HepG2 (cell line): ENCODE results near the gene PLD1. TPM values are rescaled to one million over a fixed set of nuclear protein-coding genes. Genes with fewer than 3 reads are reported as not detected.

Source experiments
- ATAC-seq: fragments of 200-7000 bp; cut with Tn5 transposase; 3 replicates; pipeline ENCODE4 v1.9.1; 2020; ENCODE audit warnings: mild to moderate bottlenecking, moderate library complexity
- BruUV-seq: library from RNA; stranded (reverse); fragments of 400-500 nt; replicated peaks from 2 replicates; lab custom pipeline; 2021; lab: Mats Ljungman, UMichigan
- CTCF ChIA-PET: fragments of 300-600 bp; formaldehyde crosslinking; extraction: SDS; loops from one replicate; lab custom pipeline; 2021; ENCODE audit warnings: low total read pairs, inconsistent platforms, low intra/inter-chr PET ratio; lab: Yijun Ruan, JAX
- POLR2A ChIA-PET: fragments of 350-600 bp; sonication (Branson Sonifier 250); formaldehyde crosslinking; loops from one replicate; lab custom pipeline; 2020; ENCODE audit warnings: antibody characterized with exemption, inconsistent platforms; lab: Yijun Ruan, JAX
- DNase-seq: peaks from one replicate; pipeline ENCODE4 v3.0.0-alpha.2; 2015; ENCODE audit warnings: low spot score
- FAIRE-seq: peaks from 3 replicates; lab custom pipeline; 2011; peaks lifted over from hg19 to GRCh38; lab: Jason Lieb, UNC
- H2AFZ ChIP-seq: one replicate; pipeline ENCODE4 v1.6.1; 2011; ENCODE audit warnings: low read length, inconsistent platforms
- H3K27ac ChIP-seq: fragments of 300-600 bp; 3 replicates; pipeline ENCODE4 v1.8.0; 2011; ENCODE audit warnings: mixed run types, mild to moderate bottlenecking, mixed read lengths, low read length, inconsistent platforms; ENCODE audit not compliant: insufficient read depth; ENCODE audit errors: extremely low read length
- H3K27me3 ChIP-seq, 2 experiments: fragments of 200-600 bp in 1 of 2; 2 replicates in 1 of 2; 3 replicates in 1 of 2; pipeline versions ENCODE4 v1.6.0 to v1.8.0; 2011; ENCODE audit warnings: low read length in 2 of 2, mild to moderate bottlenecking in 2 of 2, moderate library complexity in 2 of 2, inconsistent platforms in 1 of 2; ENCODE audit not compliant: insufficient read depth in 2 of 2, control insufficient read depth in 1 of 2
- H3K36me3 ChIP-seq, 2 experiments: fragments of 200-600 bp in 1 of 2; replicated peaks in 1 of 2; 2 replicates in 1 of 2; 3 replicates in 1 of 2; pipeline versions ENCODE4 v1.5.1 to v1.8.0; 2011; ENCODE audit warnings: low read length in 2 of 2, inconsistent platforms in 1 of 2; ENCODE audit not compliant: insufficient read depth in 2 of 2, control insufficient read depth in 1 of 2
- H3K4me1 ChIP-seq: 2 replicates; pipeline ENCODE4 v1.5.1; 2012; ENCODE audit warnings: low read length, inconsistent platforms; ENCODE audit not compliant: insufficient read depth
- H3K4me2 ChIP-seq: 2 replicates; pipeline ENCODE4 v1.6.0; 2011; ENCODE audit warnings: low read depth, low read length, inconsistent platforms
- H3K4me3 ChIP-seq, 3 experiments: fragments of 200-600 bp in 1 of 3; sonication (generic), shearing (Covaris generic) in 1 of 3; replicated peaks in 1 of 3; 2 replicates each; pipeline ENCODE4 v1.5.1; 2011 to 2016; ENCODE audit warnings: low read length in 3 of 3, inconsistent platforms in 2 of 3, low read depth in 2 of 3, mild to moderate bottlenecking in 2 of 3, control low read depth in 1 of 3, mixed read lengths in 1 of 3; ENCODE audit not compliant: insufficient read depth in 1 of 3
- H3K79me2 ChIP-seq: one replicate; pipeline ENCODE4 v1.6.1; 2011; ENCODE audit warnings: low read length, inconsistent platforms; ENCODE audit not compliant: insufficient read depth
- H3K9ac ChIP-seq: 2 replicates; pipeline ENCODE4 v1.6.0; 2011; ENCODE audit warnings: mild to moderate bottlenecking, low read depth, low read length, inconsistent platforms; ENCODE audit not compliant: insufficient read depth
- H3K9me3 ChIP-seq: 2 replicates; pipeline ENCODE4 v1.5.1; 2012; ENCODE audit warnings: mild to moderate bottlenecking, low read length
- H4K20me1 ChIP-seq: 2 replicates; pipeline ENCODE4 v1.6.0; 2011; ENCODE audit warnings: inconsistent platforms, mild to moderate bottlenecking, low read length, moderate library complexity; ENCODE audit not compliant: insufficient read depth
- HNF4A ChIP-seq: sonication (generic); formaldehyde crosslinking; IDR thresholded peaks from 2 replicates; pipeline ENCODE4 v1.4.0; 2020; ENCODE audit warnings: missing genetic modification reagents
- SUZ12 ChIP-seq: fragments of 150-350 bp; IDR thresholded peaks from 2 replicates; pipeline ENCODE4 v1.6.1; 2014; ENCODE audit warnings: low read depth, low read length
- ZFP37 ChIP-seq: sonication (generic); formaldehyde crosslinking; IDR thresholded peaks from 2 replicates; pipeline ENCODE4 v1.4.0; 2020; ENCODE audit warnings: missing genetic modification reagents, borderline replicate concordance
- WGBS: methylation state at CpG from one replicate; pipeline ENCODE4 v1.1.6; 2017; ENCODE audit warnings: low lambda C conversion rate; 5-methylcytosine and 5-hydroxymethylcytosine counted together
- in situ Hi-C: cut with HindIII; loops from 2 replicates; pipeline ENCODE4 v1.10.0; 2017; ENCODE audit warnings: low pct_unique_long_range_greater_than_20kb; ENCODE audit not compliant: extremely low pct_ligation_motif_present
- intact Hi-C: fragments of 100-400 bp; cut with micrococcal nuclease; formaldehyde crosslinking; loops from one replicate; pipeline ENCODE4 v1.10.0; 2022; ENCODE audit not compliant: unreplicated experiment
- polyA plus RNA-seq, 8 experiments: library from polyadenylated mRNA; depleted of rRNA in 3 of 8; stranded (reverse) in 7 of 8; unstranded in 1 of 8; fragments of >200 nt; fragmentation: Illumina TruSeq in 4 of 8; extraction: Trizol in 4 of 8; gene quantifications; 2 replicates each; pipeline versions ENCODE4 v1.2.1 to v1.2.3, GENCODE V29; 2011 to 2016; ENCODE audit warnings: low read depth in 4 of 8, missing spikeins in 1 of 8, mixed read lengths in 1 of 8; ENCODE audit not compliant: insufficient read depth in 1 of 8
- total RNA-seq, 5 experiments: library from RNA; depleted of rRNA; stranded (reverse); fragments of >200 nt; fragmentation: Illumina TruSeq; extraction: Trizol; gene quantifications; 2 replicates each; pipeline ENCODE4 v1.2.3, GENCODE V29; 2016; ENCODE audit warnings: low read depth in 1 of 5
- TF ChIP-seq, protein P1 (sequence below): sonication (generic); formaldehyde crosslinking; IDR thresholded peaks from 2 replicates; pipeline ENCODE4 v1.4.0; 2020; ENCODE audit warnings: missing genetic modification reagents, borderline replicate concordance
- TF ChIP-seq, protein P2 (sequence below): sonication (generic); formaldehyde crosslinking; conservative IDR thresholded peaks from 2 replicates; pipeline ENCODE4 v1.4.0; 2020; ENCODE audit warnings: missing genetic modification reagents
- TF ChIP-seq, protein P3 (sequence below): sonication (generic); formaldehyde crosslinking; IDR thresholded peaks from 2 replicates; pipeline ENCODE4 v1.4.0; 2020; ENCODE audit warnings: mild to moderate bottlenecking, missing genetic modification reagents
- TF ChIP-seq, protein P4 (sequence below): sonication (generic); formaldehyde crosslinking; IDR thresholded peaks from 2 replicates; pipeline ENCODE4 v1.5.0; 2020; ENCODE audit warnings: missing genetic modification reagents

Gene PLD1
- total and polyA plus RNA-seq, 2 of the 13 experiments (the other 11 are each of a cell fraction or from before 2014, with no cell fraction given) = 27.1 to 59.4 TPM

DNA sequence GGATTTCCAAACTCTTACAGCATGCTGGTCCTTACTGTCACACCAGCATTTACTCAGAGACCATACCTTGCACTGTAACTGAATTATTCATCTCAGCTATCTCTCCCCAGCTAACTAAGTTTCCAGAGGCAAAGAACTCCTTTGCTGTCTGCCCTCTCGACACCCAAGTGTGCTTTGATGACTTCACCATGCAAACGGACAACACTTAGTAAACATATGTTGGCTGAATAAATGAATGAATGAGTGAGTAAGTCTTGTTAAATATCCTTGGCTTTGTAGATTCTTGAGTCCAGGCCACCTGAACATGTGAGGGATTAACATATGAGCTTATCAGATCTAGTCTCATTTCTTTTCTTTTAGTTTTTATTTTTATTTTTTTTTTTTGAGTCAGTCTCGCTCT lies 138.2 kb downstream of the PLD1 start:
- FAIRE-seq = no peak

More for the DNA sequence above, 138.2 kb downstream of the PLD1 start:
- POLR2A ChIA-PET = no interaction called here
- Histone ChIP-seq H3K36me3 (peaks cover 24 to 50% of the 10 kb centered on the region in 2 experiments), H3K9me3 (no peaks in the 10 kb centered on the region), H3K4me1 (peaks cover 4% of the 10 kb centered on the region; the same call in 1 of the 2 replicates), H3K9ac (no peak overlapping the region), H3K4me2 (no peak overlapping the region), H3K4me3 (no peak overlapping the region), H3K79me2 (no peaks in the 10 kb centered on the region)
- intact Hi-C loops = no loop called here
- peak; percentile 43; the same call in 1 of the 3 replicates for ATAC-seq
- TF ChIP-seq, protein P1, sequence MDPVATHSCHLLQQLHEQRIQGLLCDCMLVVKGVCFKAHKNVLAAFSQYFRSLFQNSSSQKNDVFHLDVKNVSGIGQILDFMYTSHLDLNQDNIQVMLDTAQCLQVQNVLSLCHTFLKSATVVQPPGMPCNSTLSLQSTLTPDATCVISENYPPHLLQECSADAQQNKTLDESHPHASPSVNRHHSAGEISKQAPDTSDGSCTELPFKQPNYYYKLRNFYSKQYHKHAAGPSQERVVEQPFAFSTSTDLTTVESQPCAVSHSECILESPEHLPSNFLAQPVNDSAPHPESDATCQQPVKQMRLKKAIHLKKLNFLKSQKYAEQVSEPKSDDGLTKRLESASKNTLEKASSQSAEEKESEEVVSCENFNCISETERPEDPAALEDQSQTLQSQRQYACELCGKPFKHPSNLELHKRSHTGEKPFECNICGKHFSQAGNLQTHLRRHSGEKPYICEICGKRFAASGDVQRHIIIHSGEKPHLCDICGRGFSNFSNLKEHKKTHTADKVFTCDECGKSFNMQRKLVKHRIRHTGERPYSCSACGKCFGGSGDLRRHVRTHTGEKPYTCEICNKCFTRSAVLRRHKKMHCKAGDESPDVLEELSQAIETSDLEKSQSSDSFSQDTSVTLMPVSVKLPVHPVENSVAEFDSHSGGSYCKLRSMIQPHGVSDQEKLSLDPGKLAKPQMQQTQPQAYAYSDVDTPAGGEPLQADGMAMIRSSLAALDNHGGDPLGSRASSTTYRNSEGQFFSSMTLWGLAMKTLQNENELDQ (CRISPR knock-in tag) = no peak
- no peak for TF ChIP-seq ZFP37 (CRISPR knock-in tag)
- TF ChIP-seq, protein P2, sequence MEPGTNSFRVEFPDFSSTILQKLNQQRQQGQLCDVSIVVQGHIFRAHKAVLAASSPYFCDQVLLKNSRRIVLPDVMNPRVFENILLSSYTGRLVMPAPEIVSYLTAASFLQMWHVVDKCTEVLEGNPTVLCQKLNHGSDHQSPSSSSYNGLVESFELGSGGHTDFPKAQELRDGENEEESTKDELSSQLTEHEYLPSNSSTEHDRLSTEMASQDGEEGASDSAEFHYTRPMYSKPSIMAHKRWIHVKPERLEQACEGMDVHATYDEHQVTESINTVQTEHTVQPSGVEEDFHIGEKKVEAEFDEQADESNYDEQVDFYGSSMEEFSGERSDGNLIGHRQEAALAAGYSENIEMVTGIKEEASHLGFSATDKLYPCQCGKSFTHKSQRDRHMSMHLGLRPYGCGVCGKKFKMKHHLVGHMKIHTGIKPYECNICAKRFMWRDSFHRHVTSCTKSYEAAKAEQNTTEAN (CRISPR knock-in tag) = no peak
- TF ChIP-seq, protein P3, sequence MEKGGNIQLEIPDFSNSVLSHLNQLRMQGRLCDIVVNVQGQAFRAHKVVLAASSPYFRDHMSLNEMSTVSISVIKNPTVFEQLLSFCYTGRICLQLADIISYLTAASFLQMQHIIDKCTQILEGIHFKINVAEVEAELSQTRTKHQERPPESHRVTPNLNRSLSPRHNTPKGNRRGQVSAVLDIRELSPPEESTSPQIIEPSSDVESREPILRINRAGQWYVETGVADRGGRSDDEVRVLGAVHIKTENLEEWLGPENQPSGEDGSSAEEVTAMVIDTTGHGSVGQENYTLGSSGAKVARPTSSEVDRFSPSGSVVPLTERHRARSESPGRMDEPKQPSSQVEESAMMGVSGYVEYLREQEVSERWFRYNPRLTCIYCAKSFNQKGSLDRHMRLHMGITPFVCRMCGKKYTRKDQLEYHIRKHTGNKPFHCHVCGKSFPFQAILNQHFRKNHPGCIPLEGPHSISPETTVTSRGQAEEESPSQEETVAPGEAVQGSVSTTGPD = no peak
- no peak for TF ChIP-seq HNF4A
- TF ChIP-seq SUZ12 = no peak
- TF ChIP-seq, protein P4, sequence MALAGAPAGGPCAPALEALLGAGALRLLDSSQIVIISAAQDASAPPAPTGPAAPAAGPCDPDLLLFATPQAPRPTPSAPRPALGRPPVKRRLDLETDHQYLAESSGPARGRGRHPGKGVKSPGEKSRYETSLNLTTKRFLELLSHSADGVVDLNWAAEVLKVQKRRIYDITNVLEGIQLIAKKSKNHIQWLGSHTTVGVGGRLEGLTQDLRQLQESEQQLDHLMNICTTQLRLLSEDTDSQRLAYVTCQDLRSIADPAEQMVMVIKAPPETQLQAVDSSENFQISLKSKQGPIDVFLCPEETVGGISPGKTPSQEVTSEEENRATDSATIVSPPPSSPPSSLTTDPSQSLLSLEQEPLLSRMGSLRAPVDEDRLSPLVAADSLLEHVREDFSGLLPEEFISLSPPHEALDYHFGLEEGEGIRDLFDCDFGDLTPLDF (CRISPR knock-in tag) = no peak
- TF ChIP-seq, all 625 proteins: peak for 0
- in situ Hi-C loops = no loop called here
- no peaks in the 10 kb centered on the region for H3K27me3 ChIP-seq
- no peak overlapping the region for H2AFZ ChIP-seq
- H3K27ac ChIP-seq = no peak overlapping the region
- no TSS peak for BruUV-seq
- no peak for DNase-seq
- no peaks in the 10 kb centered on the region for H4K20me1 ChIP-seq
- 81% methylated on average over 3 of the region's 3 CpGs for WGBS
- CTCF ChIA-PET = no interaction called here
